ENCODE data around the gene MED25. TPM values are rescaled to one million over a fixed set of nuclear protein-coding genes. Genes with fewer than 3 reads are reported as not detected.

MED25 gene
- total and polyA plus RNA-seq, 9 of the 15 experiments (the other 6 are each of a cell fraction or from before 2014, with no cell fraction given), result 4.1 to 93.9 (median 19.3) TPM

DNA sequence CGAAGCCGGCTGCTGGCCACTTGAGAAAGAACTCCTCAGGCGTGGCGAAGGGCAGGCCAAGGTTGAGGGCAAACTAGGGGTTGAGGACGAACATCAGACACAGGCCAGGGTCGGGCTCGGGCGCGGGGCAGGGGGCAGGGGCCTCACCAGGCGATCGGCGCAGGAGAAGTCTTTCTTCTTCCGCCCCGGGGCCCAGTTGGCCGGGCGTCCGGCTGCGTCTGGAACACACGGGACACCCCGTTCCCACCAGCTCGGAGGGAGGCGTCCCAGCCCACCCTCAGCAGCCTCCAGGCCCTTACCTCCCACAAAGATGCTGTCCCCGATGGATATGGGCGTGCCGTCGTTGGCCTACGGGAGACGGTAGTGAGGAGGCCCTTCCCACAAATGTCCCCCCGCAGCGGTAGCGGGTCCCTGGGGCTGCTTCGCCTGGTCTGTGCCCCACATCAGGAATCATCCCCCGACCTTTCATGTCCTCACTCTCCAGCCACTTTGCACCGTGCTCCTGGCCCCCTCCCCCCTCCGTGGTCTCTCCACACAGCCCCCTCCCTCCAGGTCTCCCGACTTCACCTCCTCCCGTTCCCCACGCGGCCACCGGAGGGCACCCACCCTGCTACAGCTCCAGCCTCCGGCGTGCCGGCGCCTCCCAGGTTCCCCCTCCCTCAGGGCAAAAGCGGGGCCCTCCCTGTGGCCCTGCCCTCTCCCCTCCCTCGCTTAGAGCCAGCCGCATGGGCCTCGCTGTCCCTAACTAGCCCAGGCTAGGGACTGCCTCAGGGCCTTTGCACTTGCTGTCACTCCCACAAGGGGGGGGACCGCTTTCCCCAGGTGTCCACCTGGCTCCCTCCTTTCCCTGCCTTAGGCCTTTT is 44.5 kb downstream of the MED25 start (continued):
- TF ChIP-seq, protein P1, sequence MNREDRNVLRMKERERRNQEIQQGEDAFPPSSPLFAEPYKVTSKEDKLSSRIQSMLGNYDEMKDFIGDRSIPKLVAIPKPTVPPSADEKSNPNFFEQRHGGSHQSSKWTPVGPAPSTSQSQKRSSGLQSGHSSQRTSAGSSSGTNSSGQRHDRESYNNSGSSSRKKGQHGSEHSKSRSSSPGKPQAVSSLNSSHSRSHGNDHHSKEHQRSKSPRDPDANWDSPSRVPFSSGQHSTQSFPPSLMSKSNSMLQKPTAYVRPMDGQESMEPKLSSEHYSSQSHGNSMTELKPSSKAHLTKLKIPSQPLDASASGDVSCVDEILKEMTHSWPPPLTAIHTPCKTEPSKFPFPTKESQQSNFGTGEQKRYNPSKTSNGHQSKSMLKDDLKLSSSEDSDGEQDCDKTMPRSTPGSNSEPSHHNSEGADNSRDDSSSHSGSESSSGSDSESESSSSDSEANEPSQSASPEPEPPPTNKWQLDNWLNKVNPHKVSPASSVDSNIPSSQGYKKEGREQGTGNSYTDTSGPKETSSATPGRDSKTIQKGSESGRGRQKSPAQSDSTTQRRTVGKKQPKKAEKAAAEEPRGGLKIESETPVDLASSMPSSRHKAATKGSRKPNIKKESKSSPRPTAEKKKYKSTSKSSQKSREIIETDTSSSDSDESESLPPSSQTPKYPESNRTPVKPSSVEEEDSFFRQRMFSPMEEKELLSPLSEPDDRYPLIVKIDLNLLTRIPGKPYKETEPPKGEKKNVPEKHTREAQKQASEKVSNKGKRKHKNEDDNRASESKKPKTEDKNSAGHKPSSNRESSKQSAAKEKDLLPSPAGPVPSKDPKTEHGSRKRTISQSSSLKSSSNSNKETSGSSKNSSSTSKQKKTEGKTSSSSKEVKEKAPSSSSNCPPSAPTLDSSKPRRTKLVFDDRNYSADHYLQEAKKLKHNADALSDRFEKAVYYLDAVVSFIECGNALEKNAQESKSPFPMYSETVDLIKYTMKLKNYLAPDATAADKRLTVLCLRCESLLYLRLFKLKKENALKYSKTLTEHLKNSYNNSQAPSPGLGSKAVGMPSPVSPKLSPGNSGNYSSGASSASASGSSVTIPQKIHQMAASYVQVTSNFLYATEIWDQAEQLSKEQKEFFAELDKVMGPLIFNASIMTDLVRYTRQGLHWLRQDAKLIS (CRISPR knock-in tag; IDR thresholded peaks at IDR 0.05), result no peak
- no peak for TF ChIP-seq SP1 (CRISPR knock-in tag; IDR thresholded peaks at IDR 0.05)
- no peak for TF ChIP-seq MAFF (IDR thresholded peaks at IDR 0.05; ENCODE audit: low read length)
- TF ChIP-seq SAFB (IDR thresholded peaks at IDR 0.05; ENCODE audit: borderline replicate concordance, low read depth, low read length), result no peak
- TF ChIP-seq, protein P2, sequence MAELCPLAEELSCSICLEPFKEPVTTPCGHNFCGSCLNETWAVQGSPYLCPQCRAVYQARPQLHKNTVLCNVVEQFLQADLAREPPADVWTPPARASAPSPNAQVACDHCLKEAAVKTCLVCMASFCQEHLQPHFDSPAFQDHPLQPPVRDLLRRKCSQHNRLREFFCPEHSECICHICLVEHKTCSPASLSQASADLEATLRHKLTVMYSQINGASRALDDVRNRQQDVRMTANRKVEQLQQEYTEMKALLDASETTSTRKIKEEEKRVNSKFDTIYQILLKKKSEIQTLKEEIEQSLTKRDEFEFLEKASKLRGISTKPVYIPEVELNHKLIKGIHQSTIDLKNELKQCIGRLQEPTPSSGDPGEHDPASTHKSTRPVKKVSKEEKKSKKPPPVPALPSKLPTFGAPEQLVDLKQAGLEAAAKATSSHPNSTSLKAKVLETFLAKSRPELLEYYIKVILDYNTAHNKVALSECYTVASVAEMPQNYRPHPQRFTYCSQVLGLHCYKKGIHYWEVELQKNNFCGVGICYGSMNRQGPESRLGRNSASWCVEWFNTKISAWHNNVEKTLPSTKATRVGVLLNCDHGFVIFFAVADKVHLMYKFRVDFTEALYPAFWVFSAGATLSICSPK (IDR thresholded peaks at IDR 0.05; ENCODE audit: borderline replicate concordance), result no peak
- peak; percentile 72; the same call in 1 of the 2 replicates for TF ChIP-seq PTBP1 (IDR thresholded peaks at IDR 0.05; ENCODE audit: low read depth, low read length)
- no peak for TF ChIP-seq ZBTB17 (CRISPR knock-in tag; IDR thresholded peaks at IDR 0.05)
- no peak for TF ChIP-seq COPS2 (conservative IDR thresholded peaks at IDR 0.05)
- TF ChIP-seq ZFP36 (IDR thresholded peaks at IDR 0.05; ENCODE audit: low read depth, low read length, partially characterized antibody), result no peak
- TF ChIP-seq SIN3B (IDR thresholded peaks at IDR 0.05; ENCODE audit: low read depth), result no peak
- TF ChIP-seq ZNF239 (CRISPR knock-in tag; IDR thresholded peaks at IDR 0.05), result no peak
- TF ChIP-seq CTCFL (IDR thresholded peaks at IDR 0.05; ENCODE audit: borderline replicate concordance, insufficient read depth, low read depth, low read length, poor library complexity, severe bottlenecking), result peak; percentile 45
- no peak; the same call in 1 of the 2 replicates for TF ChIP-seq ZBTB7A (IDR thresholded peaks at IDR 0.05; ENCODE audit: borderline replicate concordance, control insufficient read depth, low read depth, low read length)
- no peak for TF ChIP-seq SMARCB1 (IDR thresholded peaks at IDR 0.05; ENCODE audit: insufficient read length, low read depth)
- TF ChIP-seq IRF1 (CRISPR knock-in tag; IDR thresholded peaks at IDR 0.05; ENCODE audit: borderline replicate concordance), result no peak
- TF ChIP-seq, protein P3, sequence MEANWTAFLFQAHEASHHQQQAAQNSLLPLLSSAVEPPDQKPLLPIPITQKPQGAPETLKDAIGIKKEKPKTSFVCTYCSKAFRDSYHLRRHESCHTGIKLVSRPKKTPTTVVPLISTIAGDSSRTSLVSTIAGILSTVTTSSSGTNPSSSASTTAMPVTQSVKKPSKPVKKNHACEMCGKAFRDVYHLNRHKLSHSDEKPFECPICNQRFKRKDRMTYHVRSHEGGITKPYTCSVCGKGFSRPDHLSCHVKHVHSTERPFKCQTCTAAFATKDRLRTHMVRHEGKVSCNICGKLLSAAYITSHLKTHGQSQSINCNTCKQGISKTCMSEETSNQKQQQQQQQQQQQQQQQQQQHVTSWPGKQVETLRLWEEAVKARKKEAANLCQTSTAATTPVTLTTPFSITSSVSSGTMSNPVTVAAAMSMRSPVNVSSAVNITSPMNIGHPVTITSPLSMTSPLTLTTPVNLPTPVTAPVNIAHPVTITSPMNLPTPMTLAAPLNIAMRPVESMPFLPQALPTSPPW (CRISPR knock-in tag; IDR thresholded peaks at IDR 0.05), result peak; percentile 41
- TF ChIP-seq GATAD2B (IDR thresholded peaks at IDR 0.05; ENCODE audit: borderline replicate concordance), result no peak

Data from K562 (cell line).